Stimulated activated memory B cell treated with anti-CD40 and anti-IgM and Interleukin-4, amounts not matched to agents 10 μg/mL and 1 μg/mL and 100 μg/mL, for 72 hours (primary cell): Measurements from ENCODE around the gene AFF1.
"Not testable (repeated sequence)": the region's sequence is repeated elsewhere in the genome, so short reads cannot be mapped to it uniquely, and the experiment has no call there.

Experiments
- ATAC-seq: fragments of 150-1000 bp; cut with Tn5 transposase; 2 replicates; pipeline ENCODE4 v1.10.0; 2021
- H3K27ac Mint-ChIP-seq: one replicate; pipeline ENCODE4 v1.8.0; 2022; ENCODE audit warnings: mild to moderate bottlenecking, mixed read lengths
- H3K27me3 Mint-ChIP-seq: one replicate; pipeline ENCODE4 v1.8.0; 2022; ENCODE audit warnings: mixed read lengths
- H3K36me3 Mint-ChIP-seq: one replicate; pipeline ENCODE4 v1.8.0; 2022; ENCODE audit warnings: mixed read lengths
- H3K4me1 Mint-ChIP-seq: one replicate; pipeline ENCODE4 v1.8.0; 2022; ENCODE audit warnings: mixed read lengths
- H3K4me3 Mint-ChIP-seq: one replicate; pipeline ENCODE4 v1.8.0; 2022; ENCODE audit warnings: mild to moderate bottlenecking, moderate library complexity, mixed read lengths
- H3K9me3 Mint-ChIP-seq: one replicate; pipeline ENCODE4 v1.8.0; 2022; ENCODE audit warnings: mixed read lengths

The AFF1 gene

DNA sequence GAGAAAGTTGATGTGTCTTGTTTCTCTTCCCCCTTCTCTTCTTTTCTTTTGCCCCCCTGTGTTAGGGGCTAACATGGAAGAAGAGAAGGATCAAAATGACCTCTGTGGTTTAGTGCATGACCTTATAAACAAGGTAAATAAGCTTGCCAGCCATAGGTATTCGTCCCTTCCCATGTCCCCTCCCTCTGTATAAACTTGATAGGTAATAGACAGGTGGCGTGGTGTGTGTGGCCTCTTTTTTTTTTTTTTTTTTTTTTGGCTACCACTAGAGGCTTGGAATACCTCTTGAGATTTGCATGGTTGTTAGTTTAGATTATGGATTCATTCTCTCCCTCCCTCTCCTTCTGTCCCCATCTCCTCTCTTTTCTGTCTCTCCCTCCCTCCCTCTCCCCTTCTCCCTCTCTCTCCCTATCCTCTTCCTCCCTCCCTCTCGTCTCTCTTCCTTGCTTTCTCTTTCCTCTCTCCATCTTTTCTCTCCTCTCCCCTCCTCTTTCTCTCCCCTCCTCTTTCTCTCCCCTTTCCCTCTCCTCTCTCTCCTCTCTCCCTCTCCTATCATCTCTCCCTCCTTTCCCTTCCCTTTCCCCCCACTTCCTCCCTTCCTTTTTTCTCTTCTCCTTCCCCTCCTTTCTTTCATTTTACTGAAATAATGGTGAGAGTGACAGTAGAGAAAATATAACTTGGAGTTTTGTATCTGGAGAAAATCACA is 134.4 kb downstream of the AFF1 start:
- Mint-ChIP-seq H3K9me3 (peaks cover 2% of the 10 kb centered on the region), H3K4me1 (peaks cover 48% of the 10 kb centered on the region), H3K27me3 (no peaks in the 10 kb centered on the region), H3K27ac (peak overlapping the region; percentile 32), H3K36me3 (peaks cover 7% of the 10 kb centered on the region), H3K4me3 (no peak overlapping the region)
- ATAC-seq: no peak

DNA sequence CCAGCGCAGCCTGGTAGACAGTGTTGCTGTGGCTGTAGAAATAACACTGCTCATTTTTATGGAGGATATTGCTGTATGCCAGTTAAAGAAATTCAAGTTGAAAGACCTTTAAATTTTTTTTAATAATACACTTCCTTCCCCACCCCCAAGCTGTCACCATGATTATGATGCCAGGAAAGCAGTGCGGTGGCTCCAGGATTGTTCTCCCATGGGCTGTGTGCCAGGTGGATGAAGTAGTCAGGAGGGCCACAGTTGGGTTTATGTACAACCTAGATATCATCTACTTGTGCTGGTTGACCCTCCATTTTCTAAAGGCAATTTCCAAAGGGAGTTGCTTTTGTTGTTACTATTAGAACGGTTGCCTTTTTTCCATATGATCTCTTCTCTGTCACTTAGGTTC is 136.6 kb downstream of the AFF1 start:
- peak overlapping the region; percentile 17 for H3K27ac Mint-ChIP-seq

DNA sequence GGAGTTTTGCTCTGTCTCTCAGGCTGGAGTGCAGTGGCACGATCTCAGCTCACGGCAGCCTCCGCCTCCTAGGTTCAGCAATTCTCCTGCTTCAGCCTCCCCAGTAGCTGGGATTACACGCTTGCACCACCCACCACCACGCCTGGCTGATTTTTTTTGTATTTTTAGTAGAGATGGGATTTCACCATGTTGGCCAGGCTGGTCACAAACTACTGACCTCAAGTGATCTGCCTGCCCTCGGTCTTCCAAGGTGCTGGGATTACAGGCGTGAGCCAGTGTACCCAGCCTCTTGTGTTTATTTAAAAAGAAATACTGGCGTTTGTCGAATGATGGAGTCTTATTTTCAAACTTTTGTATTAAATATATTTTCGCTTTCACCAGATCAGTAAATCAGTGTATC is 137.7 kb downstream of the AFF1 start:
- not testable (repeated sequence) for ATAC-seq, H3K27me3 Mint-ChIP-seq, H3K4me3 Mint-ChIP-seq, H3K36me3 Mint-ChIP-seq, H3K9me3 Mint-ChIP-seq
- Mint-ChIP-seq H3K4me1 (peaks cover 44% of the 10 kb centered on the region), H3K27ac (peak overlapping the region; percentile 89)

More for the DNA sequence above, 136.6 kb downstream of the AFF1 start:
- peak overlapping the region; percentile 6 for H3K4me3 Mint-ChIP-seq
- H3K27me3 Mint-ChIP-seq: no peaks in the 10 kb centered on the region
- H3K9me3 Mint-ChIP-seq: peaks cover 2% of the 10 kb centered on the region
- no peak for ATAC-seq
- H3K36me3 Mint-ChIP-seq: no peaks in the 10 kb centered on the region
- H3K4me1 Mint-ChIP-seq: peaks cover 53% of the 10 kb centered on the region

DNA sequence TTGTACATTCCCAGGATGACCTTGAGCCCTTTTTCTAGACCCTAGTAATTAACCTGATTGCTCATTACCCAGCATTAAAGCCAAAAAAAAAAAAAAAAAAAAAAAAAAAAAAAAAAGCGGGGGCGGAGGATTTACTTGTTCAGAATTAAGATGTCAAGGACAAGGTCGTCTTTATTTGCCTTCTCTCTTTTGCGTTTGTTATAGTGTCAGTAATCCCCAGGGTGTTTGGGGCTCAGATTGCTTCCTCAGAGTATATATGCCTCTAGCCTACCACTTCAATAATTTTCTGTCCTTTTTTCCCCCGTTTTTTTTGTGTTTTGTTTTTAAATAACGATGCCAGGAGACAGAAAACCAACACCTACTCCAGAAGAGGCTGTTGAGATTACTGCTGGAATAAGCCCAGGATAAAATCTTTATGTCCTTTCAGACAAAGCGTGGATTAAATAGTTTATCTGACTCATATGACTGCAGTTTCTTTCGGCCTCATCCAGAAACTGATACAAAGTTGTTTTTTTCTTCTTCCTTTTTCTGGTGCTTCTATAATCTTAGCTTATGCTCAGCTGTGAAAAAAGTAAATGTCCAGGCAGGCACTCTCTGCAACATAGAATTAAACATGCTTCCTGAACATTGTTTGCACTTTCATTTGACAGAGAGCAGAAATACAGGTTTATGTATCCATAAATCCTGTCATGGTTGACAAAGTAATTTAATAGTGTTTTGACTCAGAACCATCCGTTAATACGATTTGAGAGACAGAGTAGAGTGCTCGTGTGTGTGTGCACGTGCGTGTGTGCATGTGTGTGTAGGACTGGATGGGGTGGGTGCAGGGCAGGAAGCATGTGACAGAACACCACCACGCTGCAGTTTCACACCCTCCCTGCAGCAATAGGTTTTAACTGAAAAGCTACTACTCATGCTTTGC is 138.6 kb downstream of the AFF1 start:
- peak; percentile 96 for ATAC-seq
- no peaks in the 10 kb centered on the region for H3K27me3 Mint-ChIP-seq
- H3K27ac Mint-ChIP-seq: peak overlapping the region; percentile 89
- H3K36me3 Mint-ChIP-seq: no peaks in the 10 kb centered on the region
- peaks cover 2% of the 10 kb centered on the region for H3K9me3 Mint-ChIP-seq
- H3K4me3 Mint-ChIP-seq: peak overlapping the region; percentile 83
- H3K4me1 Mint-ChIP-seq: peaks cover 45% of the 10 kb centered on the region

DNA sequence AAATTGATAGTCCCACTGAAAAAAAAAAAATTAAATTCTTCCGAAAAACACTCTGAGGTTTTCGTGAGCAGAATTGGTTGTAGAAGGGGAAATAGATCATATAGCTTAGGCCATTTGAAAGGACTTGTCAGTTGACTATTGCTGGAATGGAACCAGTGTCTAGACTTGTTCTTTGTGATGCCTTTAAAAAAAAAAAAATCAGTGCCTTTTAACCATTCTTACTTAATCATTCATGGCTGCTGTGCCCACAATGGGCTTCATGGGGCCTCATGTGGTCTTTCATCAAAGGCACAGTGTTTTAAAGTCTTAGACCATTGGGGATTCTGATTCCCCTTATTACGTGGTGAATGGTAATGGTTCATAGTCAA is 139.3 kb downstream of the AFF1 start:
- H3K9me3 Mint-ChIP-seq: peaks cover 2% of the 10 kb centered on the region
- peaks cover 39% of the 10 kb centered on the region for H3K4me1 Mint-ChIP-seq
- H3K27me3 Mint-ChIP-seq: no peaks in the 10 kb centered on the region
- peak overlapping the region; percentile 83 for H3K4me3 Mint-ChIP-seq
- no peaks in the 10 kb centered on the region for H3K36me3 Mint-ChIP-seq
- ATAC-seq: no peak
- peak overlapping the region; percentile 89 for H3K27ac Mint-ChIP-seq

DNA sequence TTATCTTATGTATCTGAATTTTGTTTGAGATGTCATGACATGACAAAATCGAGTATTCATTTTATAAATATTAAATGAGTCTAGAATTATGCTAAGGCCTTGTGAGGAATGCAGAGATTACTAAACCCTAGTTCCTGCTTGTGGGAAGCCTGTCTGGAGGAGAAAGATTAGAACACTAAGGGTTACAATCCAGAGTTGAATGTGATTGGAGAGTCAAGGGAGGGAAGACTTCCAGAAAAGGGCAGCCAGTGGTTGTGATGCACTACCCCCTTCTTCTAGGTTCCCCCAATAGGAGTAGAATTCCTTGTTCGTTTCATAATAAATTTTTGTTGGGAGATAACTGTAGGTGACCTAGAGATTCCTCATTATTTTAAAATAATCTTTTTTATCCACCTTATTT is 141.1 kb downstream of the AFF1 start:
- Mint-ChIP-seq H3K36me3 (no peaks in the 10 kb centered on the region), H3K4me3 (no peak overlapping the region), H3K27ac (no peak overlapping the region), H3K9me3 (peaks cover 2% of the 10 kb centered on the region), H3K4me1 (peaks cover 44% of the 10 kb centered on the region), H3K27me3 (no peaks in the 10 kb centered on the region)
- no peak for ATAC-seq

DNA sequence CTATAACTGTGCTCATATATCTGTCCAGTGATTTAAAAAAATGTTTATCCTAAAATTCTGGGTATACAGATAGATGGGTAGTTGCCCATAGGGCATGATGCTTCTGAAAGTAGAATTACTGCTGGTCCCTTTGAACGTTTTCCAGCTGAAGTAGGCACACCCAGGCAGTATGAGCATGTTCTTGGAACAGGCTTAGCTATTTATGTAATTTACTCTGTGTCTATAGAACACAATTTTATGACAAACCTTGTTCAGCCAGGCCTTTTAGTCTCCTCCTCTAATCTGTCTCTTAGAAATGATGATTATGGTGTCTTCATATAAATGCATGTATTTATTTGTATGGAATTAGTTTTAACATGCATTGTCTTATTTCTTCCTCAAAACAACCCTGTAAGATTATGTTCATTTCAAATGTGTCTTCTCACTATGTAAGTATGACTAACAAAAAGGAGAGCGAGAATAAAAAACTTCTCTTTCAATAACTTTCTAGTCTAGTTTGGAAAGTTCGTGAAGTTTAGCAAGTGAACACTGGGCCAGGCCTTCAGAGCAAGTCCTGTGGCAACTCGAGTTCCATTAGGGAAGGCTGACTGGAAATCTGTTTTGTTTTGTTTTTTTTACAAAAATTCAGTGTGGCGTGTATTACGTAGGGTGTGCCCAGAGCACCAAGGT is 142.0 kb downstream of the AFF1 start:
- H3K27me3 Mint-ChIP-seq: no peaks in the 10 kb centered on the region
- peaks cover 40% of the 10 kb centered on the region for H3K4me1 Mint-ChIP-seq
- H3K36me3 Mint-ChIP-seq: no peaks in the 10 kb centered on the region
- peaks cover under 1% of the 10 kb centered on the region for H3K9me3 Mint-ChIP-seq
- no peak overlapping the region for H3K27ac Mint-ChIP-seq
- no peak overlapping the region for H3K4me3 Mint-ChIP-seq
- ATAC-seq: no peak

DNA sequence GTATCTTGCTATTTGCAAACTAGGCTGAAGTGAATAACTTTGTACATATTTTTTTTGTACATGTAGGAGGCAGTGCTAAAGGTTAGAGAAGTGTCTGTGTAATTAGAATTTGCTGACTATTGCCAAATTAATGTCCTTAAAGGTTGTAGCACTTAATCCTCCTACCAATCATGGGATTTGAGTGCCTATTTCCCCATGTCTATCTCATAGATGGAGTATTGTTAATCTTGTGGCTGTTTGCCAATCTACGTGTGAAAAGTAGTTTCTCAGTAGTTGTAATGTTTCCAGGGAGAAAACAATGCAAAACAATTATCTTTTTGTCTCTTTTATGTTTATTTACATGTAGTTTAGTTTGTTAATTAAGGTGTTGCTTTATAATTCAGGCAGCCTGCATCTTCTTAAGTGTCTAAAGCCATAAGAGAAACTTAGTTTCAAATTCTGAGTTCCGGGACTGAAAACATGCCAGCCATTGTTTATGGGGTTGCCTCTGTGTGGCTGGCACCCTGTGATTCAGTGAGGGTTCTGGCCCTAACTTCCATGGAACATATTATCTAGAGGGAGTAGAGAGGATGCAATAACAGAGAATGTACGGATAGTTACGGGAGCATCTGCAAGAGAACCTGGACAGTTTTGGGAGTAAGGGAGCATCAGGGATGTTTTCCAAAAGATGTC is 143.2 kb downstream of the AFF1 start:
- H3K9me3 Mint-ChIP-seq: no peaks in the 10 kb centered on the region
- no peak overlapping the region for H3K27ac Mint-ChIP-seq
- peaks cover 34% of the 10 kb centered on the region for H3K4me1 Mint-ChIP-seq
- ATAC-seq: no peak
- H3K27me3 Mint-ChIP-seq: no peaks in the 10 kb centered on the region
- no peaks in the 10 kb centered on the region for H3K36me3 Mint-ChIP-seq
- no peak overlapping the region for H3K4me3 Mint-ChIP-seq

DNA sequence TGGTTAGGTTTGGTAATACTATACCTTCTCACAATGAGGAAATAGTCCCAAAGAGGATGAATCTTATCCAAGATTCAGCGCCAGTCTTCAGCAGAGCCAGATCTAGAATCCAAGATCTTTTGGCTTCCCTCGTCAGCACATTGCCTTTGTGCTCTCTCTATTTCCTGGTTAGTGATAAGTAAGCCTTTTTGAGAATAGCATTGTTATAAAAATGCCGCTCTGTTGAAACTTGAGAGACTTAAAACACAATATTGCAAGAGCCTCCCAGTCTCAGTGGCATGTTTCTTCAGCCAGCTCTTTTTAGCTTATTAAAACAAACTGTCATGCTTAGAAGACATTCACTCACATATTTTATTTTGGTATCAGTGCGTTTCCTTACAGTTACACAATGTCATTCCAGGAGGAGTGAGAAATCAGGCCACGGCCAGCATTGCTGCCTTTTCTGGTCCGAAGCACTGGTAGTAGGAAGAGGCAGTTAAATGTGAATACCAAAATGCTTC is 144.2 kb downstream of the AFF1 start:
- no peak overlapping the region for H3K27ac Mint-ChIP-seq
- H3K4me1 Mint-ChIP-seq: peaks cover 33% of the 10 kb centered on the region
- H3K9me3 Mint-ChIP-seq: no peaks in the 10 kb centered on the region

DNA sequence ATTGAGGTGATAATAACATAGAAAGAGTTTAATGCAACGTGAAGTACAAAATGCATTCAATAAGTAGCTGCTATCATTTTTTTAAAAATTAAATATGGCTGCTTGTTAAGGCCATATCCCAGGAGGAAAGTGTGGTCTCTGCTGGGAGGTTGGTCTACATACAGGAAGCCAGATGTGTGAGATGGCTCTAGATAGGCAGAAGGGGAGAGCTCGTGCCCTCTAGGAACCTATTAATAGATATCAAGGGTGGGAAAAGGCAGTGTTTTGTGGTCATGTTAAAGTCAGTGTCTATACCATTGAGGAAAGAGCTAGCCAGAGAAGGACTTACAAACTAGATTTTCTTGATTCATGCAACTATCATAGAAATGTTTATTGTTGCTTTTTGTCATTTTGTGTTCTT is 145.2 kb downstream of the AFF1 start:
- H3K27me3 Mint-ChIP-seq: no peaks in the 10 kb centered on the region

More for the DNA sequence above, 144.2 kb downstream of the AFF1 start:
- ATAC-seq: no peak
- Mint-ChIP-seq H3K36me3 (peaks cover 2% of the 10 kb centered on the region), H3K27me3 (no peaks in the 10 kb centered on the region), H3K4me3 (no peak overlapping the region)

DNA sequence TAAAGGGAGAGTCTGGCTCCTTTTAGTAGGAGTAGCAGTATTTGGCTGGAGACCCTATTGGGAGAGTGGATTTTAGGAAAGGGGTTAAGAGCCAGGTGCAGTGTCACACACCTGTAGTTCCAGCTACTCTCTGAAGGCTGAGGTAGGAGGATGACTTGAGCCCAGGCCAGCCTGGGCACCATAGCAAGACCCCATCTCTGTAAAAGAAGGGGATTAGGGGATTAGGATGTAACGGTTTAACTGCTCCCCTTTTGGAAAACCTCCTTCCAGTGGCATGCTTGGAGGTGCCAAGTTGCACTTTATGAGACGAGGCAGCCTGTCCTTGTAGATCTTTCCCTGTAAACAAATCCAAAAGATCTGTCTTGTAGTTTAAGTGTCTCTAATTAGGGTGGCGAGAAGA is 145.7 kb downstream of the AFF1 start:
- H3K4me1 Mint-ChIP-seq: peaks cover 32% of the 10 kb centered on the region
- no peak overlapping the region for H3K4me3 Mint-ChIP-seq
- H3K27me3 Mint-ChIP-seq: no peaks in the 10 kb centered on the region
- no peak for ATAC-seq
- H3K27ac Mint-ChIP-seq: no peak overlapping the region
- no peaks in the 10 kb centered on the region for H3K9me3 Mint-ChIP-seq
- peaks cover 11% of the 10 kb centered on the region for H3K36me3 Mint-ChIP-seq

More for the DNA sequence above, 145.2 kb downstream of the AFF1 start:
- Mint-ChIP-seq H3K36me3 (peaks cover 11% of the 10 kb centered on the region), H3K4me3 (no peak overlapping the region), H3K27ac (no peak overlapping the region), H3K9me3 (no peaks in the 10 kb centered on the region), H3K4me1 (peaks cover 32% of the 10 kb centered on the region)
- no peak for ATAC-seq

DNA sequence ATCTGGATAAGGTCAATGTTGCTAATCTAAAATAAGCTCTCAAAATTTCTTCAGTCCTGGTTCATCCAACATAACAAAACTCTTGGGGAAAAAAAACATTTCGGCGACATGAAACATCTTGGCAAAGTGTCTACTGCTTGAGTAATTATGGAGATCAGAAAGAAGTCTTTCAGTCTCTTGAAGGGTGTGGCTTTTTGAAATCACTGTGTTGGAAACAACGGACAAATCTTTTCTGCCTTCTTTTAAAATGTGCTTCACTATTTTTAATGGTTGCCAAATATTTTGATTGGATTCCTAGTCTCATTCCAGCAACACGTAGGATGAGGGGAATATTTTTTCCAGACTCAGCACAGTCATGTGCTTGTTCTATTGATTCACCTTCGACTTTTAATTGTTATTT is 147.0 kb downstream of the AFF1 start:
- no peak for ATAC-seq
- Mint-ChIP-seq H3K9me3 (no peaks in the 10 kb centered on the region), H3K36me3 (peaks cover 16% of the 10 kb centered on the region), H3K27ac (no peak overlapping the region), H3K27me3 (no peaks in the 10 kb centered on the region), H3K4me3 (no peak overlapping the region), H3K4me1 (peaks cover 36% of the 10 kb centered on the region)

DNA sequence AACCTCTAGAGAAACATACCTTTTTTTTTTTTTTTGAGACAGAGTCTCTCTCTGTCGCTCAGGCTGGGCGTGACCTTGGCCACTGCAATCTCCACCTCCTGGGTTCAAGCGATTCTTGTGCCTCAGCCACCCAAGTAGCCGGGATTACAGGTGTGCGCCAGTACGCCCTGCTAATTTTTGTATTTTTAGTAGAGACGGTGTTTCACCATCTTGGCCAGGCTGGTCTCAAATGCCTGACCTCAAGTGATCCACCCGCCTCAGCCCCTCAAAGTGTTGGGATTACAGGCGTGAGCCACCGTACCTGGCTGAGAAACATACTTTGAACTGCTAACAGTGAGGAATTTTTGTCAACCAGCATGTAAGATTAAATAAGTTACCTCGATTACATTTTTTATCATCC is 150.9 kb downstream of the AFF1 start:
- H3K27ac Mint-ChIP-seq, H3K27me3 Mint-ChIP-seq, ATAC-seq, H3K9me3 Mint-ChIP-seq, H3K4me3 Mint-ChIP-seq: not testable (repeated sequence)
- Mint-ChIP-seq H3K36me3 (peaks cover 16% of the 10 kb centered on the region), H3K4me1 (peaks cover 26% of the 10 kb centered on the region)

DNA sequence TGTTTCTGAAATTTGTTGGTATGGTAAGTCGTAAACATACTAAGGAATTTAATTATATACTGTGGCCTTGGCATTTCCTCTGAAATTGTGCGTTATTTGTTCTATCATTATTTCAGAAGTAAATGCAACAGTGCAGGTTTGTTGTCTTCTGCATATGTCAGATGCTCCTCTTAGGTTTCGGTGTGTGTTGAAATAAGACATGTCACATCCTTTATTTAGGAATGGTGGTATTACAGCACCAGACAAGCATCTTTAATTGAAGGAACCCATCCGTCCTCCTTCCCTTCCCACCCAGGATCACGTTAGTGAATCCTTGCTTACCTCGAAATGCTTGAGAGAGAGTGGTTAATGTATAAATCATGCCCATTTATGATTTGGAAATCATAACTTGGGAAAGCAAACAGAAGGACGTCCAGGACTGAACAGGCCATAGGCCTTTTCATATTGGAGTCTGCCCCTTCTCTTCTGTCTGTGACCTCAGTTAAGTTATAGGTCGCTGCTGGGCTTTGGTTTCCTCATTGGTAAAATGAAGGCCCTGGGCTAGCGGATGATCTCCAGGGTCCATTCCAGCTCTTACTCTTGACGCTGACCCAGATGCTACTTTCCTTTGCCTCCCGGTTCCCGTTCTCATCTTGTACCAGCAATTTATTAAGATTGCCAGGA is 151.5 kb downstream of the AFF1 start:
- Mint-ChIP-seq H3K4me3 (no peak overlapping the region), H3K9me3 (no peaks in the 10 kb centered on the region), H3K27me3 (no peaks in the 10 kb centered on the region), H3K4me1 (peaks cover 26% of the 10 kb centered on the region), H3K36me3 (peaks cover 16% of the 10 kb centered on the region), H3K27ac (peak overlapping the region; percentile 5)
- no peak for ATAC-seq
